PC-3 (cell line): ENCODE data around the gene HMCN2. TPM values are rescaled to one million over a fixed set of nuclear protein-coding genes. Genes with fewer than 3 reads are reported as not detected.

Experiments
- ATAC-seq: fragments of 200-7000 bp; cut with Tn5 transposase; 2 replicates; pipeline ENCODE4 v1.9.1; 2020; ENCODE audit warnings: mild to moderate bottlenecking, moderate library complexity
- BruUV-seq: library from RNA; stranded (reverse); fragments of 400-500 nt; replicated peaks from 2 replicates; lab custom pipeline; 2021; lab: Mats Ljungman, UMichigan
- CTCF ChIA-PET: fragments of 300-600 bp; sonication (Branson Sonifier 250); formaldehyde crosslinking; loops from one replicate; lab custom pipeline; 2022; ENCODE audit warnings: antibody characterized with exemption; lab: Charles Lee
- POLR2A ChIA-PET: fragments of 300-600 bp; sonication (Branson Sonifier 250); formaldehyde crosslinking; loops from one replicate; lab custom pipeline; 2022; ENCODE audit warnings: antibody characterized with exemption; ENCODE audit not compliant: unreplicated experiment; lab: Charles Lee
- DNase-seq: peaks from one replicate; pipeline ENCODE4 v3.0.0-alpha.2; 2015
- H2AFZ ChIP-seq: fragments of 300-600 bp; sonication (generic); 2 replicates; pipeline ENCODE4 v1.6.0; 2016; ENCODE audit warnings: antibody characterized with exemption, low read length
- H3F3A ChIP-seq: fragments of 300-600 bp; sonication (generic); one replicate; pipeline ENCODE4 v1.6.0; 2017; ENCODE audit warnings: antibody characterized with exemption, low read length, control low read depth, mild to moderate bottlenecking; ENCODE audit not compliant: unreplicated experiment
- H3K27ac ChIP-seq: fragments of 300-600 bp; sonication (generic); 2 replicates; pipeline ENCODE4 v1.5.1; 2016; ENCODE audit warnings: mild to moderate bottlenecking, low read length
- H3K27me3 ChIP-seq: fragments of 300-600 bp; sonication (generic); 2 replicates; pipeline ENCODE4 v1.6.1; 2016; ENCODE audit warnings: low read length, mixed read lengths
- H3K36me3 ChIP-seq: fragments of 300-600 bp; sonication (generic); 2 replicates; pipeline ENCODE4 v1.6.1; 2016; ENCODE audit warnings: low read depth, mixed run types, low read length, mixed read lengths
- H3K4me1 ChIP-seq: fragments of 300-600 bp; sonication (generic); 2 replicates; pipeline ENCODE4 v1.5.1; 2016; ENCODE audit warnings: low read length; ENCODE audit not compliant: insufficient read depth
- H3K4me2 ChIP-seq: fragments of 300-600 bp; sonication (generic); 2 replicates; pipeline ENCODE4 v1.6.0; 2016; ENCODE audit warnings: low read length
- H3K4me3 ChIP-seq: fragments of 300-600 bp; sonication (generic); 2 replicates; pipeline ENCODE4 v1.5.1; 2016; ENCODE audit warnings: mild to moderate bottlenecking, low read length, mixed read lengths
- H3K79me2 ChIP-seq: fragments of 300-600 bp; sonication (generic); 2 replicates; pipeline ENCODE4 v1.6.1; 2017; ENCODE audit warnings: low read length, mixed read lengths
- H3K9ac ChIP-seq: fragments of 300-600 bp; sonication (generic); 2 replicates; pipeline ENCODE4 v1.6.0; 2016; ENCODE audit warnings: mild to moderate bottlenecking, low read length
- H3K9me2 ChIP-seq: fragments of 300-600 bp; sonication (generic); replicated peaks from 2 replicates; pipeline ENCODE4 v1.6.1; 2016; ENCODE audit warnings: mixed run types, low read length, mixed read lengths
- H3K9me3 ChIP-seq: fragments of 300-600 bp; sonication (generic); 2 replicates; pipeline ENCODE4 v1.6.1; 2016; ENCODE audit warnings: low read length, mixed read lengths
- H4K20me1 ChIP-seq: fragments of 300-600 bp; sonication (generic); 2 replicates; pipeline ENCODE4 v1.6.1; 2016; ENCODE audit warnings: low read length, mixed read lengths
- EZH2 ChIP-seq: fragments of 300-600 bp; sonication (generic); IDR thresholded peaks from one replicate; pipeline ENCODE4 v1.6.1; 2017; ENCODE audit warnings: antibody characterized with exemption, mild to moderate bottlenecking, low read length; ENCODE audit not compliant: unreplicated experiment
- EZH2phosphoT487 ChIP-seq: fragments of 300-600 bp; sonication (generic); IDR thresholded peaks from 2 replicates; pipeline ENCODE4 v1.6.1; 2018; ENCODE audit warnings: mild to moderate bottlenecking, antibody characterized with exemption, low read length, borderline replicate concordance
- intact Hi-C: fragments of 100-400 bp; cut with micrococcal nuclease; formaldehyde crosslinking; loops from 2 replicates; pipeline ENCODE4 v1.9.0; 2023
- total RNA-seq: library from RNA; depleted of rRNA; stranded (reverse); fragments of >200 nt; gene quantifications from 2 replicates; pipeline ENCODE4 v1.2.3, GENCODE V29; 2014
- TF ChIP-seq, protein P1 (sequence below): fragments of 300-600 bp; sonication (generic); conservative IDR thresholded peaks from 2 replicates; pipeline ENCODE4 v1.5.1; 2017; ENCODE audit warnings: antibody characterized with exemption, low read depth, mild to moderate bottlenecking, low read length

Gene HMCN2
- total RNA-seq, 1 experiment from 2014 or later: 0.11 TPM

DNA sequence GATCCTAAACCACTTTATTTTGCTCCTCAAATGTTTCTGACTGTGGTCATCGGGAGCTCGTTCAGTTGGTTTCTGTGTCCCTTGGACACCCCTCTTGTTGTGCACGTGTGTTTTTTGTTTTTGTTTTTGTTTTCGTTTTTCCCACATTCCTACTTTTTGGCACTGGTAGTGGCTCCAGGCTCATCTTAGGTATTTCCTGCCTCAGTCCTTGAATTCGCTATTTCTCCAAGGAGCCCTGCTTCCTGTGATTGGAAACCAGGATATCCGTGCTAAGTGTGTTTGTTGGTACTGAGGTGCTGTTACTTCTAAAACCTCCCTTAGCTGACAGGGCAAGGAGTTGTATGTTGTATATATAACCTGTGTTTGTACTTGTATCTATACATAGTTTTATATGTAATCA, 5.9 kb downstream of the HMCN2 start:
- H4K20me1 ChIP-seq: no peaks in the 10 kb centered on the region
- no peak for DNase-seq
- H3K4me1 ChIP-seq: no peaks in the 10 kb centered on the region
- H2AFZ ChIP-seq: no peak overlapping the region
- ChIA-PET POLR2A (no interaction called here), CTCF (no interaction called here)
- H3K27me3 ChIP-seq: 0 out of 2 replicates have a peak, but pooled peaks cover 3% of the 10 kb centered on the region
- TF ChIP-seq, protein P1, sequence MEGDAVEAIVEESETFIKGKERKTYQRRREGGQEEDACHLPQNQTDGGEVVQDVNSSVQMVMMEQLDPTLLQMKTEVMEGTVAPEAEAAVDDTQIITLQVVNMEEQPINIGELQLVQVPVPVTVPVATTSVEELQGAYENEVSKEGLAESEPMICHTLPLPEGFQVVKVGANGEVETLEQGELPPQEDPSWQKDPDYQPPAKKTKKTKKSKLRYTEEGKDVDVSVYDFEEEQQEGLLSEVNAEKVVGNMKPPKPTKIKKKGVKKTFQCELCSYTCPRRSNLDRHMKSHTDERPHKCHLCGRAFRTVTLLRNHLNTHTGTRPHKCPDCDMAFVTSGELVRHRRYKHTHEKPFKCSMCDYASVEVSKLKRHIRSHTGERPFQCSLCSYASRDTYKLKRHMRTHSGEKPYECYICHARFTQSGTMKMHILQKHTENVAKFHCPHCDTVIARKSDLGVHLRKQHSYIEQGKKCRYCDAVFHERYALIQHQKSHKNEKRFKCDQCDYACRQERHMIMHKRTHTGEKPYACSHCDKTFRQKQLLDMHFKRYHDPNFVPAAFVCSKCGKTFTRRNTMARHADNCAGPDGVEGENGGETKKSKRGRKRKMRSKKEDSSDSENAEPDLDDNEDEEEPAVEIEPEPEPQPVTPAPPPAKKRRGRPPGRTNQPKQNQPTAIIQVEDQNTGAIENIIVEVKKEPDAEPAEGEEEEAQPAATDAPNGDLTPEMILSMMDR: no peak
- TF ChIP-seq EZH2phosphoT487 (no peak), EZH2 (no peak)
- H3F3A ChIP-seq: no peaks in the 10 kb centered on the region
- H3K4me2 ChIP-seq: no peak overlapping the region
- H3K27ac ChIP-seq: no peak overlapping the region
- intact Hi-C loops: no loop called here
- H3K9ac ChIP-seq: no peak overlapping the region
- H3K36me3 ChIP-seq: no peaks in the 10 kb centered on the region
- BruUV-seq: no TSS peak
- no peaks in the 10 kb centered on the region for H3K9me2 ChIP-seq
- ATAC-seq: no peak
- H3K79me2 ChIP-seq: no peaks in the 10 kb centered on the region
- no peaks in the 10 kb centered on the region for H3K9me3 ChIP-seq
- no peak overlapping the region for H3K4me3 ChIP-seq

DNA sequence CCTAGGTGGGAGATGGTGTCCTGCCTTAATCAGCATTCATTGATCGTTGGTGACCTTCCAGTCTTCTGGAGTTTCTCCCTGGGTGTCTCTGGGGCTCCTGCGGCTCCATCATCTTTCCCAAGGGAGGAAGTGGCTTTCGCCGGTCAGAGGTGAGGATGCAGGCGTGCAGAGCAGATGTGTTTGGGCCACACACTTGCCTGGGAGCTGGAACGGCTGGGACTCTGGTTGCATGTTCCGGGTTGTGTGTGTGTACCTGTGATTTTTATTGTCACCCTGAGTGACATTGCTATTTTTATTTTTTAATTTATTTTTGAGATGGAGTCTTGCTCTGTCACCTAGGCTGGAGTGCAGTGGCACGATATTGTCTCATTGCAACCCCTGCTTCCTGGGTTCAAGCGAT, 9.6 kb downstream of the HMCN2 start:
- no TSS peak for BruUV-seq
- Histone ChIP-seq H3K9me2 (no peaks in the 10 kb centered on the region), H3K9me3 (no peaks in the 10 kb centered on the region), H3K4me2 (no peak overlapping the region), H2AFZ (no peak overlapping the region), H4K20me1 (no peaks in the 10 kb centered on the region), H3K79me2 (no peaks in the 10 kb centered on the region), H3K9ac (no peak overlapping the region), H3K27ac (no peak overlapping the region), H3K4me3 (no peak overlapping the region), H3F3A (no peaks in the 10 kb centered on the region), H3K4me1 (no peaks in the 10 kb centered on the region), H3K36me3 (no peaks in the 10 kb centered on the region), H3K27me3 (no peaks in the 10 kb centered on the region)
- ATAC-seq (no peak), DNase-seq (no peak)
- CTCF ChIA-PET: no interaction called here
- TF ChIP-seq, protein P1: no peak
- TF ChIP-seq EZH2 (no peak), EZH2phosphoT487 (no peak)
- POLR2A ChIA-PET: no interaction called here
- intact Hi-C loops: no loop called here

DNA sequence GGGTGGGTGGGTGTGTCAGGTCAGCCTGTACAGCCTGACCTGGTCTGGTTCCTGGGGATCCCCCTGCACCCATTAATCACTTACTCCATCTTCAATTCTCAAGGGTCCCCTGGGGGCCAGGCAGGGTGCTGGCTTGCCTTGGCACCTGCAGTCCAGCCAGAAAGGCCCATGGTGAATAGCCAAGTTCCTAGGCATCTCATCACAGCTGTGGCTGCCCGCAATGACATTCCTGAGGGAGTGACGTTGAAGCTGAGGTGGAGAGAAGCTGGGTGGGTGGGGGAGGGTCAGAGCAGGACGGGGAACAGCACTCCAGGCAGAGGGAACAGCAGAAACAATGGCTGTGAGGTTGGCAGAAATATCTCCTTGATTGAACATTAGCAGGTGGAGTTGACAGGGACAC, 10.6 kb downstream of the HMCN2 start:
- no peak overlapping the region for H3K9ac ChIP-seq
- peak; percentile 9 for DNase-seq
- TF ChIP-seq EZH2 (no peak), EZH2phosphoT487 (no peak)
- TF ChIP-seq, protein P1: no peak
- POLR2A ChIA-PET: no interaction called here
- no peak overlapping the region for H2AFZ ChIP-seq
- H3F3A ChIP-seq: no peaks in the 10 kb centered on the region
- CTCF ChIA-PET: no interaction called here
- no peaks in the 10 kb centered on the region for H3K9me2 ChIP-seq
- BruUV-seq: no TSS peak
- H4K20me1 ChIP-seq: no peaks in the 10 kb centered on the region
- H3K9me3 ChIP-seq: no peaks in the 10 kb centered on the region
- no peaks in the 10 kb centered on the region for H3K79me2 ChIP-seq
- no peaks in the 10 kb centered on the region for H3K36me3 ChIP-seq
- H3K4me3 ChIP-seq: no peak overlapping the region
- intact Hi-C loops: no loop called here
- ATAC-seq: no peak
- H3K27ac ChIP-seq: no peak overlapping the region
- no peaks in the 10 kb centered on the region for H3K4me1 ChIP-seq
- H3K27me3 ChIP-seq: no peaks in the 10 kb centered on the region
- H3K4me2 ChIP-seq: no peak overlapping the region
